IMR-90 (cell line): Measurements from ENCODE around the gene LRRC4C. TPM values are rescaled to one million over a fixed set of nuclear protein-coding genes. Genes with fewer than 3 reads are reported as not detected.

Experiments used
- ATAC-seq: fragments of 200-7000 bp; cut with Tn5 transposase; 2 replicates; pipeline ENCODE4 v1.9.1; 2020; ENCODE audit warnings: low read depth, mild to moderate bottlenecking, moderate library complexity
- BruUV-seq: library from RNA; stranded (reverse); fragments of 400-500 nt; replicated peaks from 2 replicates; lab custom pipeline; 2021; lab: Mats Ljungman, UMichigan
- CTCF ChIA-PET: fragments of 300-600 bp; formaldehyde crosslinking; extraction: SDS; loops from one replicate; lab custom pipeline; 2021; ENCODE audit warnings: antibody characterized with exemption; lab: Yijun Ruan, JAX
- POLR2A ChIA-PET: fragments of 300-600 bp; sonication (Branson Sonifier 250); formaldehyde crosslinking; loops from one replicate; lab custom pipeline; 2022; ENCODE audit warnings: antibody characterized with exemption; ENCODE audit not compliant: unreplicated experiment; lab: Charles Lee
- DNase-seq: peaks from one replicate; pipeline ENCODE4 v3.0.0; 2013
- H2AFZ ChIP-seq: replicated peaks from 2 replicates; pipeline ENCODE3; 2013; ENCODE audit warnings: low read length, mild to moderate bottlenecking; ENCODE audit not compliant: poor library complexity
- H2AK5ac ChIP-seq: 2 replicates; pipeline ENCODE4 v1.6.1; 2013; ENCODE audit warnings: low read depth, low read length, inconsistent platforms
- H2AK9ac ChIP-seq: replicated peaks from 2 replicates; pipeline ENCODE3; 2013; ENCODE audit warnings: mild to moderate bottlenecking, low read depth, low read length, moderate library complexity; ENCODE audit not compliant: poor library complexity
- H2BK120ac ChIP-seq: 2 replicates; pipeline ENCODE4 v1.6.1; 2013; ENCODE audit warnings: low read depth, low read length, inconsistent platforms
- H2BK15ac ChIP-seq: 3 replicates; pipeline ENCODE4 v1.6.1; 2013; ENCODE audit warnings: low read depth, low read length, inconsistent platforms
- H2BK20ac ChIP-seq: 2 replicates; pipeline ENCODE4 v1.6.1; 2013; ENCODE audit warnings: low read depth, mild to moderate bottlenecking, inconsistent platforms, low read length, moderate library complexity
- H2BK5ac ChIP-seq: 2 replicates; pipeline ENCODE4 v1.6.1; 2013; ENCODE audit warnings: mild to moderate bottlenecking, low read depth, low read length, inconsistent platforms; ENCODE audit not compliant: poor library complexity, severe bottlenecking
- H3K14ac ChIP-seq: replicated peaks from 2 replicates; pipeline ENCODE4 v1.6.1; 2013; ENCODE audit warnings: low read depth, low read length, inconsistent platforms
- H3K18ac ChIP-seq: 2 replicates; pipeline ENCODE4 v1.6.1; 2013; ENCODE audit warnings: low read depth, low read length, control low read depth
- H3K23ac ChIP-seq: 2 replicates; pipeline ENCODE4 v1.6.1; 2013; ENCODE audit warnings: low read depth, low read length, inconsistent platforms
- H3K27ac ChIP-seq: 2 replicates; pipeline ENCODE4 v1.5.1; 2013; ENCODE audit warnings: mild to moderate bottlenecking, control low read depth, low read length; ENCODE audit not compliant: insufficient read depth
- H3K27me3 ChIP-seq: 2 replicates; pipeline ENCODE4 v1.6.1; 2013; ENCODE audit warnings: low read length; ENCODE audit not compliant: control insufficient read depth, insufficient read depth
- H3K36me3 ChIP-seq: 2 replicates; pipeline ENCODE4 v1.6.1; 2013; ENCODE audit warnings: low read length, mixed read lengths; ENCODE audit not compliant: control insufficient read depth, insufficient read depth
- H3K4ac ChIP-seq: 2 replicates; pipeline ENCODE4 v1.6.1; 2013; ENCODE audit warnings: low read depth, low read length, inconsistent platforms
- H3K4me1 ChIP-seq: 2 replicates; pipeline ENCODE4 v1.6.1; 2013; ENCODE audit warnings: low read length, mixed read lengths; ENCODE audit not compliant: control insufficient read depth, insufficient read depth
- H3K4me2 ChIP-seq: 2 replicates; pipeline ENCODE4 v1.6.1; 2013; ENCODE audit warnings: low read depth, mild to moderate bottlenecking, control low read depth, low read length, moderate library complexity
- H3K4me3 ChIP-seq: 2 replicates; pipeline ENCODE4 v1.5.1; 2013; ENCODE audit warnings: low read depth, mild to moderate bottlenecking, control low read depth, low read length, moderate library complexity; ENCODE audit not compliant: insufficient read depth
- H3K56ac ChIP-seq: 2 replicates; pipeline ENCODE4 v1.6.1; 2013; ENCODE audit warnings: low read length, inconsistent platforms; ENCODE audit not compliant: insufficient read depth; ENCODE audit errors: extremely low read depth
- H3K79me1 ChIP-seq, 2 experiments: 2 replicates each; pipeline ENCODE4 v1.6.1; 2013; ENCODE audit warnings: low read length in 2 of 2, inconsistent platforms in 1 of 2, low read depth in 1 of 2
- H3K9ac ChIP-seq: 2 replicates; pipeline ENCODE4 v1.6.1; 2013; ENCODE audit warnings: low read depth, low read length, control low read depth
- H3K9me1 ChIP-seq: 2 replicates; pipeline ENCODE4 v1.6.1; 2013; ENCODE audit warnings: low read length, inconsistent platforms; ENCODE audit not compliant: insufficient read depth
- H3K9me3 ChIP-seq: 2 replicates; pipeline ENCODE4 v1.6.1; 2013; ENCODE audit warnings: low read length; ENCODE audit not compliant: control insufficient read depth, insufficient read depth
- H4K20me1 ChIP-seq: 2 replicates; pipeline ENCODE4 v1.6.1; 2013; ENCODE audit warnings: low read length, inconsistent platforms; ENCODE audit not compliant: insufficient read depth
- H4K5ac ChIP-seq: 2 replicates; pipeline ENCODE4 v1.6.1; 2013; ENCODE audit warnings: mild to moderate bottlenecking, low read depth, low read length, control low read depth
- H4K8ac ChIP-seq, 2 experiments: 2 replicates each; pipeline ENCODE4 v1.6.1; 2013; ENCODE audit warnings: low read depth in 2 of 2, low read length in 2 of 2, control low read depth in 1 of 2, inconsistent platforms in 1 of 2
- H4K91ac ChIP-seq: 2 replicates; pipeline ENCODE4 v1.6.1; 2013; ENCODE audit warnings: low read depth, low read length, inconsistent platforms; ENCODE audit not compliant: insufficient read depth
- BHLHE40 ChIP-seq: fragments of 150-350 bp; IDR thresholded peaks from 2 replicates; pipeline ENCODE4 v1.6.1; 2016; ENCODE audit warnings: mild to moderate bottlenecking, low read depth, low read length
- FOS ChIP-seq: fragments of 150-350 bp; IDR thresholded peaks from 2 replicates; pipeline ENCODE4 v1.6.1; 2016; ENCODE audit warnings: low read depth, low read length
- MAFK ChIP-seq: IDR thresholded peaks from 2 replicates; pipeline ENCODE4 v1.6.1; 2012; ENCODE audit warnings: low read depth, low read length, improper control_type of control experiment
- MAZ ChIP-seq: IDR thresholded peaks from 2 replicates; pipeline ENCODE4 v1.6.1; 2012; ENCODE audit warnings: low read depth, mild to moderate bottlenecking, low read length, improper control_type of control experiment, moderate library complexity, borderline replicate concordance
- NFE2L2 ChIP-seq: fragments of 150-350 bp; IDR thresholded peaks from 2 replicates; pipeline ENCODE4 v1.6.1; 2016; ENCODE audit warnings: low read depth, mild to moderate bottlenecking, low read length
- RCOR1 ChIP-seq: IDR thresholded peaks from 2 replicates; pipeline ENCODE4 v1.6.1; 2012; ENCODE audit warnings: mild to moderate bottlenecking, low read length, improper control_type of control experiment; ENCODE audit not compliant: insufficient replicate concordance
- USF2 ChIP-seq: fragments of 150-350 bp; IDR thresholded peaks from 2 replicates; pipeline ENCODE4 v1.6.1; 2017; ENCODE audit warnings: mild to moderate bottlenecking, antibody characterized with exemption, low read length, low read depth
- WGBS, 2 experiments: methylation state at CpG; one replicate each; pipeline versions ENCODE4 v1.1.5 to v1.1.7; 2013; ENCODE audit warnings: missing lambda C conversion rate in 2 of 2; ENCODE audit not compliant: insufficient read length in 1 of 2; ENCODE audit errors: extremely low coverage in 2 of 2; 5-methylcytosine and 5-hydroxymethylcytosine counted together
- dilution Hi-C: fragments of 300-500 bp; cut with HindIII; formaldehyde crosslinking; loops from one replicate; pipeline ENCODE4 v1.14.3; 2018; ENCODE audit warnings: low sequenced_read_pairs; ENCODE audit not compliant: unreplicated experiment
- in situ Hi-C: fragments of 300-500 bp; cut with MboI; formaldehyde crosslinking; loops from 3 replicates; pipeline ENCODE4 v1.14.3; 2019; ENCODE audit warnings: low sequenced_read_pairs, inconsistent platforms, mixed read lengths
- intact Hi-C: fragments of 100-400 bp; cut with micrococcal nuclease; formaldehyde crosslinking; loops from 2 replicates; pipeline ENCODE4 v1.10.0; 2022
- polyA plus RNA-seq, 3 experiments: library from polyadenylated mRNA; depleted of rRNA; stranded (reverse); fragments of >200 nt; gene quantifications; 2 replicates each; pipeline ENCODE4 v1.2.3, GENCODE V29; 2012; ENCODE audit warnings: low replicate concordance in 1 of 3
- total RNA-seq: library from RNA; depleted of rRNA; stranded (reverse); fragments of >200 nt; gene quantifications from 2 replicates; pipeline ENCODE4 v1.2.3, GENCODE V29; 2012

Gene LRRC4C
- total and polyA plus RNA-seq, 2 of the 4 experiments (the other 2 are of a cell fraction), result under 0.01 to 0.03 TPM

GRCh38 chr11:41483956-41484355 is 24.5 kb upstream of the LRRC4C start:
- no peak for TF ChIP-seq USF2
- no peak for TF ChIP-seq MAZ
- TF ChIP-seq BHLHE40, result no peak
- TF ChIP-seq MAFK, result no peak
- no peak for TF ChIP-seq FOS
- no peak for TF ChIP-seq RCOR1
- no peak for TF ChIP-seq NFE2L2
- intact Hi-C loops, result no loop called here
- no peak overlapping the region for H4K8ac ChIP-seq
- no peak for DNase-seq
- no CpG with 5 or more reads among the region's 3 CpGs for WGBS, 2 experiments
- no peak overlapping the region for H3K23ac ChIP-seq
- H3K56ac ChIP-seq, result no peak overlapping the region
- H4K20me1 ChIP-seq, result no peaks in the 10 kb centered on the region
- dilution Hi-C loops, result no loop called here
- H3K4me3 ChIP-seq, result no peak overlapping the region
- no peak overlapping the region for H2BK5ac ChIP-seq
- no peaks in the 10 kb centered on the region for H3K27me3 ChIP-seq
- H4K5ac ChIP-seq, result no peak overlapping the region
- H3K9me1 ChIP-seq, result no peaks in the 10 kb centered on the region
- H3K9ac ChIP-seq, result no peak overlapping the region
- no peak overlapping the region for H3K4ac ChIP-seq
- H2BK20ac ChIP-seq, result no peak overlapping the region
- BruUV-seq, result no TSS peak
- H2AK5ac ChIP-seq, result no peak overlapping the region
- no peaks in the 10 kb centered on the region for H3K79me1 ChIP-seq
- H3K14ac ChIP-seq, result no peak overlapping the region
- no peak overlapping the region for H3K27ac ChIP-seq
- H2BK120ac ChIP-seq, result no peak overlapping the region
- H2AK9ac ChIP-seq, result no peak overlapping the region
- in situ Hi-C loops, result no loop called here
- ChIA-PET CTCF (no interaction called here), POLR2A (no interaction called here)
- H3K4me2 ChIP-seq, result no peak overlapping the region
- ATAC-seq, result no peak
- no peak overlapping the region for H3K18ac ChIP-seq
- H3K9me3 ChIP-seq, result peaks cover 2% of the 10 kb centered on the region; the same call in 1 of the 2 replicates
- no peaks in the 10 kb centered on the region for H3K36me3 ChIP-seq
- H3K4me1 ChIP-seq, result no peaks in the 10 kb centered on the region
- H2BK15ac ChIP-seq, result no peak overlapping the region
- no peak overlapping the region for H2AFZ ChIP-seq
- no peak overlapping the region for H4K91ac ChIP-seq
